Ureter (tissue), 1 donor: ENCODE results near the gene KIF5A. TPM values are rescaled to one million over a fixed set of nuclear protein-coding genes. Genes with fewer than 3 reads are reported as not detected.
A peak's percentile ranks its signal among the peaks of the same experiment; 100 is the strongest.
"Not testable (repeated sequence)": the region's sequence is repeated elsewhere in the genome, so short reads cannot be mapped to it uniquely, and the experiment has no call there.

ENCODE experiments used
- DNase-seq: peaks from one replicate; pipeline ENCODE4 v3.0.0-alpha.2; 2020; ENCODE audit warnings: low spot score
- total RNA-seq: library from RNA; stranded (reverse); gene quantifications from one replicate; pipeline ENCODE4 v1.2.4, GENCODE V29; 2023
- donor health status: DM: yes; HTN: yes; CAD: no.

KIF5A gene
- total RNA-seq, 1 donor from 2014 or later: 0.99 TPM

DNA sequence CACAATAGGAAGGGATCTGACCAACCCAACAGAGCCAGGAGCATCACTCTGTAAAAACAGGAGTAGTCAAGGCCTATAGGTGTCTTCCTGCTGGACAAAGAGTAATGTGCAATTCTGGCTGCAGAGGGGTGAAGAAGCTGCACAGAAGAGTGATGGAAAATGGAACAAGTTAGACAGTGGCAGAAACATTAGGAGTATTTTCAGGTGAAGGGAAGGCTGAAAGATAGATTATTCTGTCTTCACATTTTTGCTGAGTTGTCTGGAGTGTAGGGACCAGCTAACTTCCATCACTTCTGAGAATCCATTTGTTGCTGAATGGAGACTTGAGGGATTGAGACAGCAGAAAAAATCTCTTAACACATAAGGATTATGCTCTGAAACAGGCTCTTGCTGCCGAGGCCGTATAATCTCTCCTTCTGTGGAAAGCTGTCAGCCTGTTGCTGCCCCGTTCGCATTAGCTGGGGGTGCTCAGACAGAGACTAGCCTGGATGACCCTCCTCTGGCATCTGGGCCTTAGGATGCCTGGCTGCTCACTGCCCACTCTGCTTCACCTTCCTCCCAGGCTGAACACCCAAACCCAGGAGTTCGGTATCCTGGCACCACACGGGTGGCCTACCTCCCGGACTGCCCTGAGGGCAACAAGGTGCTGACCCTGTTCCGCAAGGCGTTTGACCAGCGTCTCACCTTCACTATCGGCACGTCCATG lies 58.3 kb downstream of the KIF5A start:
- DNase-seq: no peak

DNA sequence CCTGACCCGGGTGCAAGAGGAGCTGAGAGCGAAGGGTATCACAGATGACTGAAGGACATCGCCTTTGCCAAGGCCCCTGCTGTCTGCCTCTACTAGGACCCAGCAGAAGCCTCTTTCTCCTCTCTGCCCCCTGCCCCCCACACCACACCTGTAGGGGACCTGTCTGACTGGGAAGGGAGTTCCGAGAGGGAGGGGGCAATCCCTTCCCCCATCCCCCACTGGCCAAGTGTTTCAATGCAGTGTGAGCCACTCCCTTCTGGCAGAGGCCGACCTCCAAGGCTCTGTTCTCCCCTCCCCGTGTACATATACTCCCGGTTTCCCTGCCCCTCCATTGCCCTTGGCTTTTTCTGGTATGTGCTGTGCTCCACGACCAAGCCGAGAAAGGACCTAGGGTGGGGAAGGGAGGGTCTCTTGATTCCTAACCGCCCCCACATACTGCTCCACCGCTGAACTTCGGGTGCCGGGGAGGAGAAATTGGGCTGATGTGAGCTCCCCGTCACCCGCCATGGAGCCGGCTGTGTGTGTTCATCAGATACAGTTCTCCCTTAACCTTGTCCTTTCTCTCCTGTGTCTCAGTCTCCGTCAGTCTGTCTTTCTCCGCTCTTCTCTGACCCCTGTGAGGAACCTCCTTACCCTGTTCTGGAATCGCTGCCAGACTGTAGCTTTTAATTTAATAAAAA lies 59.4 kb downstream of the KIF5A start:
- DNase-seq: no peak

DNA sequence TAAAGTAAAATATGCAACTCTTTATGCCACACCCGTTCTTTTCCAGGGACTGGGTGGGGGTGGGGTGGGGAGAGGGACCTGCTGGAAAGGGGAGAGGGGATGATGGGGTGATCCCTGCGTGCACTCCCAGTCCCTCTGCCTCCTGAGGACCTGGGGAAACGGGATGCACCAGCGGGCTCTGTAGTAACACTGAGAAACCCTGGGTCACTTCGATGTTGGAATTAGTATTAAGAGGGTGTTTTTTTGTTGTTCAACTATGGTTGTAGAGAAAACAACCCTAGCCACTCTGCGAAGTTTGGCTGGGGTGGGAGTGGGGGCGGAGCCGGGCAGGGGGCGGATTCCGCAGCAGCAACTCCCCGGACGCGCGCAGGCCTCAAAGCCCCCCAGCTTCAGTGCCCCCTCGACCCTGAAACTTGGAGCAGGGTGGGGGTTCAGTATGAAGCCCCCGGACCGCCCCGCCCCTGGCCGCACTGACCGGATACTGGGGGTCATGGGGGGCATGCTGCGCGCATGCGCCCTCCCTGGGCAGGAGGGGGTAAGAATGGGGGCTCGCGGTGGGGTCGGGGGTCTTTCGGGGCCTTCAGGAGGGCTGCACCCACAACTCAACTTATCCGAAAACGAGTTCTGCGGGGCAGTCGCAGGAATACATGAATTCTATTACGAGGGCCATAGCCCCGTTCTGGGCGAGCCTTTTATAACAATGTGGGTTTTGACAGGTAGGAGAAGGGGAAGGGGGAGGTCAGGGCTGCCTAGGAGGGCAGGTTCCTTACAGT lies 60.1 kb downstream of the KIF5A start:
- DNase-seq: peak; percentile 55

DNA sequence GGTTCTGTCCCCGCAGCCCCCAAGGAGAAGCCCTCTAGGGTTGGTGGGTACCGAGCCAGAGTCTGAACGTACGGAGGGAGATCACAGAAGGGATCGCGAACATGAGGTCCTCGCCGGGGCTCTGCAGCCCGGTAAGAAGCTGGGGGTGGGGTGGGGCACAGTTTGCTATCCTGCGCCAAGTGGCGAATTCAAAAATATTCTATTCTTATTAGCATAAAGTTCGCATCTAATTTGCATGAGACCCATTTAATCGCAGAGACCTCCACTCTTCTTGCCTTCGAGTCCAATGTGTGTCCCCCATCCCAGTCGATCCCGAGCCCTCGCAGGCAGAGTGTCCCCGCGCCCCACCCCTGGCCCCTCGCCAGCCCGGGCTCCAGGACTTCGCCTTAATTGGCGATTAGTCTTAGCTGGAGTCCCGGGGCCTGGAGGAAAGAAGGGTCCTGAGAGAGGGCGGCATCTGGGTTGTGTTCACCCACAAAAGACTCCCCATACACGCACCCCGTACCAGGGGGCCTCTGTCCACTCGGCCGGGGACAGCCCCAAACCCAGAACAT lies 60.8 kb downstream of the KIF5A start:
- DNase-seq: peak; percentile 82

DNA sequence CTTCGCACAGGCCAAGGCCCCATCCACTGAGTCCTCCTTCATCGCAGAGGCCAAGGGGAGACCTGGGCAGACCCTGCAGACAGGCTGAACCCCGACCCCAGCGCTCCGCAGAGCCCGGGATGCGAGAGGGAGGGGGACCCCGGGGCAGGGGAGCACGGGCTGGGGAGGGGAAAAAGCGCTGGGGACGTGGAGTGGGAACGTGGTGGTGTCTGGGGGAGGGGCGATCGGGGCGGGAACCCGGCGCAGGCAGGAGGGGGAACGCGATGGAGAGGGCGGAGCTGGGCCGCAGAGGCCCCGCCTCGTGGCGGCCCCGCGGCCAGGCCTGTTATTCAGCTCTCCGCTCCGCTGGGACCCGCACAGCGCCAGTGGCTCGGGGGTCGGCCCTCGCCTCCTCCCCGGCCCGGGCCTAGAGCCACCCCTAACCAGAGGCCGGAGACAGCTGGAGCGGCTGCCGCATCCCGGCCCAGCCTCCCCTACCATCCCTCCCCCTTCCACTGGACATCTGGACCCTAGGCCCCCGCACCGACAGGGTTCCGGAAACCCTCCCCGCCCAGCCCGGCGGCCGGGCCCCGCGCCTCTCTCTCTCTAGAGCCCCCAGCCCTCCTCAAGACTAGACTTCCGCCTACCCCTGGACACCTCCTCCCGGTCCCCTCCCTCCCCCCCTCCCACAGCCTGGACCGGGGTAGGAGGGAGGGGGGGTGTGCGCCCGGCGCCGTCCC lies 61.4 kb downstream of the KIF5A start, which contains the start of gene ARHGEF25:
Gene ARHGEF25, plus strand, starts transcription at position 328 of the 719 bp plus-strand sequence. CDS start 460 bp downstream, outside the sequence.
- peak; percentile 86 for DNase-seq

DNA sequence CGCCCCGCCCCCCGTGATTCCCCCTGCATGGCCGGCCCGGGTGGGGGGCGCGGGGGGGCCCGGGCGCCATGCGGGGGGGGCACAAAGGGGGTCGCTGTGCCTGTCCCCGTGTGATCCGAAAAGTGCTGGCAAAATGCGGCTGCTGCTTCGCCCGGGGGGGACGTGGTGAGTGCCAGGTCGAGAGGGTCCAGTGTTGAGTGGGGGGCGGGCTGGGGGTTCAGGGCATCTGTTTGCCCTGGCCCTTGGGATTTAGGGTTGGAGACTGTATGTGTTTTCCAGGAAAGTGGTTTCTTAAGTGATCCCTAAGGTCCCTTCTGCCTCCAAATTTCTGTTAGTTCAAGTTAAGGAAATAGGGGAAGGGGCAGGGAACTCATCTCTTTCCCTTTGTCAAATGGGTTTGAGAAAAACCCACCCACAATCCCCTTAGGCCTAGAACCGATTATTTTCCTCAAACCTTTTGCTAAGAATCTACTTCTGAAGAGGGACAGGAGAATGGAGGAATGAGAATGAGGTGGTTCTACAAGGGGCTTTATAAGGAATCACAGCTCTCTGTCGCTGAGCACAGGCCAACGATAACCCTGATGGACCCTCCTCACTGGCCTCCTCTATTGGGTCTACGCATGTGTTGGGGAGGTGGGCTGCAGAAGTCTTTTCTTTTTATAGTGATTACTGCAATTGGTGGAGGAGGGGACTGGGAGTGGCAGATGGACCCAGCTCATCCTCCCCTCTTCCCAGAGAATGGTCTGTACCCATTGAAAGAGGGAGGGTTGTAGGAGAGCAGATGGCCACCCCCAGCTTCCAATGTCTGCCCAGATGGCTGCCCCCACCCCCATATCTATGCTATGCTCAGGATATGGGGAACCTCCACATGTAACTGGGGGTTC lies 62.2 kb downstream of the KIF5A start:
- DNase-seq: no peak

DNA sequence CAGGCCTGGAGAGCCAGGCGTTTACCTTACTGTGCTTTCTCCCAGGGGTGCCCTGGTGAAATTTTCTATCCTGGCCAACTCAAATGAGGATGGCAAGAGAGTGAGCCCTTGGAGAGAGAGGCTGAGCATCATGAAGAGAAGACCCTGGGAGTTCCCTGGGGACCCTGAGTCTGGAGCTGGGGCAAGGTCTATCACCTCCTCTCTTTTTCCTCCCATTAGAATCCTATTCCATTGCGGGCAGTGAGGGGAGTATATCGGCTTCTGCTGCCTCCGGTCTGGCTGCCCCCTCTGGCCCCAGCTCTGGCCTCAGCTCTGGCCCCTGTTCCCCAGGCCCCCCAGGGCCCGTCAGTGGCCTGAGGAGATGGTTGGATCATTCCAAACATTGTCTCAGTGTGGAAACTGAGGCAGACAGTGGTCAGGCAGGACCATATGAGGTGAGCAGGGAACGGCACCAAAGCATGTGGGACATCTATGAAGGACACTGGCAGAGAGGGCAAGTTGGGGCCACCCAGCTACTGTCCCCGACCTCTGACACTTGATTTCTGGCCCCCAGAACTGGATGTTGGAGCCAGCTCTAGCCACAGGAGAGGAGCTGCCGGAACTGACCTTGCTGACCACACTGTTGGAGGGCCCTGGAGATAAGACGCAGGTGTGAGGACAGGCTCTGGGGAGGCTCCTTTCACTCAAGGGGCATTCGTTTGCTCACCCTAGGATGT lies 63.0 kb downstream of the KIF5A start:
- no peak for DNase-seq

DNA sequence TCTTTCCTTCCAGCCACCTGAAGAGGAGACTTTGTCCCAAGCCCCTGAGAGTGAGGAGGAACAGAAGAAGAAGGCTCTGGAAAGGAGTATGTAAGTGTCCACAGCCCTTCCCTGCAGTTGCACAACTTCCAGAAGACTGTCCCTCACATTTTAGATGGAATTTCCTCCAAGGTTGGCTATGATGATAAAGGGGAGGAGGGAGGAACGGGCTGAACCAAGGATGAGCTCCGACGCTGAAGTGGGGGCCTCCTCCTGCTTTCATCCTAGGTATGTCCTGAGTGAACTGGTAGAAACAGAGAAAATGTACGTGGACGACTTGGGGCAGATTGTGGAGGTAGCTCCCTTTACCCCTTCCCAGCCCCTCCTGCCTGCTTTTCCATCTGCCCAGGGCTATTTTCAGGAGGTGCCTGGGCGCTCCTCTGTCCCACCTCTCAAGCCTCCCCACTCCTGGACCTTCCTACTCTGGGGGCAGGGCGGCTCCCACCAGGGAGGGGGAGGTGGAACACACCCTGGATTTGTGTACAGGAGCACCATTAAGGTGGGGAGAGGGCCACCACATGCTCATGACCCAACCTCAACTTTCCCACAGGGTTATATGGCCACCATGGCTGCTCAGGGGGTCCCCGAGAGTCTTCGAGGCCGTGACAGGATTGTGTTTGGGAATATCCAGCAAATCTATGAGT lies 63.7 kb downstream of the KIF5A start:
- no peak for DNase-seq

DNA sequence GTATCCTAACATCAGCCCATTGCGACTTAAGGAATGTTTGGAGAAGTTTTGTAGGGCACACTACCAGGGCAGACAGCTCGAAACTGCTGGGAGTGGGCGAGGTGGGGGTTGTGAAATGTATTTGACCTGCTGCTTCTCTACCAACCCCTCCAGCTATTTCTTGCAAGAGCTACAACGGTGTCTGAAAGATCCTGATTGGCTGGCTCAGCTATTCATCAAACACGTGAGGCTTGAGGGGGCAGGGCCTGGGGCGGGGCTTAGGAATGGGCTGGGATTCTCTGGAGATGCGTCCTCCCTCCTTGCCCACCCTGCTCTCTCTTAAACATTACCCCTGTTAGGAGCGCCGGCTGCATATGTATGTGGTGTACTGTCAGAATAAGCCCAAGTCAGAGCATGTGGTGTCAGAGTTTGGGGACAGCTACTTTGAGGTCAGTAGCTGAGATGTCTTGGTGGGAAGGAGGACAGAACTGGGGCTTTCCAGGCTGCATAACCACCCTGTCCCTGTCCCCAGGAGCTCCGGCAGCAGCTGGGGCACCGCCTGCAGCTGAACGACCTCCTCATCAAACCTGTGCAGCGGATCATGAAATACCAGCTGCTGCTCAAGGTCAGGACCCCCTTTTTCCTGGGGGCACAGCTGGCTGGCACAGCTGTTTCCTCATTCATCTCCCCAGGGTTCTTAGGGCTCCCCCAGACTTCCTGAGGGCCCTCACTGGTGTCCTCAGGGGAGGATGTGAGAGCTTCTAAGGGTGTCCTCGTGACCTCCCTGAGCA lies 64.5 kb downstream of the KIF5A start:
- no peak for DNase-seq

DNA sequence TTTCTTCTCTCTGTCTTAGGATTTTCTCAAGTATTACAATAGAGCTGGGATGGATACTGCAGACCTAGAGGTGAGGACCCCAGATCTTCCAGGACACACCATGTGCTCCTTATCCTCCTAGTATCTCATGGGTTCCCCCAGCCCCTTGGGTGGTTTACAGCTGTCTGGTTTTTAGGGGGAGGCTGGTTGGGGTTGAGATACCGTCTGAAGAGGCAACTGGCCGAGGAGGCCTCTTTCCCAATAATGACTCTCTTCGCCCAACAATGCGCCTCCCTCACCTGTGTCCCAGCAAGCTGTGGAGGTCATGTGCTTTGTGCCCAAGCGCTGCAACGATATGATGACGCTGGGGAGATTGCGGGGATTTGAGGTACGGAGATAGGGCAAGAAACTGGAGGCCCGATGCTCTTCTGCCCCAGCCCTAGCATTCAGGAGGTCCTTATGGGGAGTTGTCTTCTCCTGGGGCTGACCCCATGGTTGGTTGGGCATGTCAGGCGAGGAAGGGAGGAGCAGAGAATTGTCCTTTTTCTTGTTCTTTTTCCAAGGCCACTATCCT lies 65.2 kb downstream of the KIF5A start:
- DNase-seq: no peak

DNA sequence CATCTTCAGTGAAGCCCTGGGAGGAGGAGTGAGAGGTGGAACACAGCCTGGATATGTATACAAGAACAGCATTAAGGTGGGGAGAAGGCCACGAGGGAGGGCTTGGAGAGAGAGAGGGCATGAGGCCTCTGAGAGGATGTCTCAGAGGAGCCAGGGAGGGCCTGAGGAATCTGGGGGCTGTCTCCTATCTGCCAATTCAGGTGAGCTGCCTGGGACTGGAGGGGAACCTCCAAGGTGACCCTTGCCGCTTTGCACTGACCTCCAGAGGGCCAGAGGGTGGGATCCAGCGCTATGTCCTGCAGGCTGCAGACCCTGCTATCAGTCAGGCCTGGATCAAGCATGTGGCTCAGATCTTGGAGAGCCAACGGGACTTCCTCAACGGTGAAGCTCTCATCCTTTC lies 65.8 kb downstream of the KIF5A start:
- no peak for DNase-seq

DNA sequence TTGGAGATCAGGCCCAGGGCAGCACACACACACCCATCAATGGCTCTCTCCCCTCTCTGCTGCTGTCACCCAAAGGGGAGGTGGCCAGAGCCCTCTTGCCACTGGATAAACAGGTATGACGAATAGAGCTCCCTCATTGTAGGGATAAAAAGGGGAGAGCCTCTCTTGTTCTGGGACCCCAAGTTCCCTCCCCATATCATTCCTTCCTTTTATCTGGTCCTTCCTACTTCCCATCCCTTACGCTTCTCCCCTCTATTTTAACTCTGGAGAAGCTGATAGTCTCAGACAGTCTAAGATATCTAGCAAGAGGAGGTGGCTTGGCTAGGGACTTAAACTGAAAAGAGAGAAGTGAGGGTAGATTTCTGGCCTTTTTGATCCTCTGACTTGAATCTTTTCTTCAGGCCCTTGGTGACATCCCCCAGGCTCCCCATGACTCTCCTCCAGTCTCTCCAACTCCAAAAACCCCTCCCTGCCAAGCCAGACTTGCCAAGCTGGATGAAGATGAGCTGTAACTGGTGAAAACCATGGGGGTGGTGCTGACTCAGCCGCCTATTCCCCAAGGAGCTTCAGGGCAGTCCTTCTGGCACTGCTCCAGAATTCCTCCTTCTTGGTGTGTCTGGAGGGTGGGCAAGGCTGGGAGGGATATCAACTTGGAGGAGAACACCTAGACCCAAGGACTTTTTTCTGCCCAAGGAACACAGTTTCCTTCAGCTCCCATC lies 66.7 kb downstream of the KIF5A start:
- DNase-seq: no peak

DNA sequence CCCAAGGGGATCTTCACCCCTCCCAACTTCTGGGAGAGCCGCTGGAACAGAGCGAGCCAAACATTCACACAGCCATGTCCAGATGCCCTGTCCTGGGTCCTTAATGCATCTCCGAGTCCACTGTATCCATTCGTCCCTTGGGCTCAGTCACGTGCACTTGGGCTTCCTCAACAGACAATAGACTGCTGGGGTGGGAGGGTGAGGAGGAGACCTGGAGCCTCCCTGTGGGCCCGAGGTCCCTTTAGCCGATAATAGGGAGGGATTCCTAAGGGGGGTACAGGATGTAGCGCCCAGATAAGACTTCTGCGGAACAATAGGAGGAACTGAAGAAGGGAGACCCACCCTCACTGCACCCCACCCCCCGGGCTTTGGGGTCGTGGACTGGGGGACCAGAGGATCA lies 68.1 kb downstream of the KIF5A start:
- DNase-seq: no peak

DNA sequence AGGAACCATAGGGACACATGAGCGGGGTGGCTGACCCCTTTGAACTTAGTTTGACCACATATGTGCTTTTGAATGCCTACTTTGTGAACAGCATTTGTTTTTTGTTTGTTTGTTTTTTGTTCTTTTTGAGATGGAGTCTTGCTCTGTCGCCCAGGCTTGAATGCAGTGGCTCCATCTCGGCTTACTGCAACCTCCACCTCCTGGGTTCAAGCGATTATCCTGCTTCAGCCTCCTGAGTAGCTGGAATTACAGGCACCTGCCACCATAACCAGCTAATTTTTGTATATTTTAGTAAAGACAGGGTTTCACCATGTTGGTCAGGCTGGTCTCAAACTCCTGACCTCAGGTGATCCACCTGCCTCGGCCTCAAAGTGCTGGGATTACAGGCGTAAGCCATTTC lies 68.6 kb downstream of the KIF5A start:
- not testable (repeated sequence) for DNase-seq

DNA sequence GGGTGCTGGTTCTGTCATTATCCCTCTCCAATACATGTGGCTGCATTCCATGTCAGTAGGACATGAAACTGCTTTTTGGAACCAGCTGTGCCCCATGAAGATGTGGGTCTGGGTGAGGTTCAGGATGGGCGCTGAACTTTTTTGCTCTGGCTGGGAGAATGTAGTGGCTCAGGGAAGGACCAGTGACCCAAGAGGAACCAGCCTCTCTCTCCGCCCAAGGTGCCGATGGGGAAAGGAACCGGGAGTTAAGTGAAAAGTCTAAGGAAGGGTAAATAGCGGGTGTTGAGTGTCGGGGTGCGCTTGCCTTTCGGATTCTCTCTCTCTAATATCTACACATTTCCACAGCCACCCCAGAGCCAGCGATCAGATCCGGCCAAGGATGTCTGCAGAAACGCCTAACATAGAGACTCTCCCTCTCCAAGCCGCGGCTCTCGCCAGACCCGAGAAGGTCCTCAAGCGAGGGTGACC lies 69.2 kb downstream of the KIF5A start:
- DNase-seq: no peak

DNA sequence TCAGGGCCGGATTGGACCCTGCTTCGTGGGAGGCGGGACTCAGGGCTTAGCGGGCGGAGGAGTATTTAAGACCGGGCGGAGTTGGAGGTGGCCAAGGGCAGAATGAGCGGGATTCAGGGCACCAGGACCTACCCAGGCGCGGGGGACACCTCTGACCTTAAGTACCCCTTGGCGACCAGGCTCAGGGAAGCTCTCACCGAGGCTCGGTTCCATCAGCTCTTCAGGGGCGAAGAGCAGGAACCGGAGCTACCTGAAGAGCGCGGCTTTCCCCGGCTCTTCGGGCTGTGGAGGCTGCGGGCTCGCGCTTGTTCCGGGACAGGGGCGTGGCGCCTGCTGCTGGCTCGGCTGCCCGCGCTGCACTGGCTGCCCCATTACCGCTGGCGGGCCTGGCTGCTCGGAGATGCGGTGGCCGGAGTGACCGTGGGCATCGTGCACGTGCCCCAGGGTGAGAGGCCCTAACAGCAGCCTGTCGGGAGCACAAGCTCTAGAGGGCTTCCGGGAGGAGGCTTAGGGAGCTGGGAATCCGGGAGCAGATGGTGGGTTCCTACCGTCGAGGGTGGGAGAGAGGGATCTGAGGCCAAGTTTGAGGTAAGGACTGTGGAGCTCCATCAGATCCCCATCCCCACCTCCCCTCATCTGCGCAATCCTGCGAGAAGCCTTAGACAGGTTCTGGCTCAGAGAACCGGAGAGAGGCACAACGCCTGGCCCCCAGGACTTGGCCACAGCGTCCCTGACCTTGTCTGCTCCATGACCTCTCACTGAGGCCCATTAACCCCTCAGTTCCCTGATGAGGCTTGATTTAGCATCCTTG lies 69.8 kb downstream of the KIF5A start:
- no peak for DNase-seq
